Hepatocyte (in vitro differentiated cells): Measurements from ENCODE around the gene MYL7. TPM values are rescaled to one million over a fixed set of nuclear protein-coding genes. Genes with fewer than 3 reads are reported as not detected.

ENCODE experiments used
- DNase-seq: peaks from one replicate; pipeline ENCODE4 v3.0.0-alpha.2; 2016; ENCODE audit warnings: low spot score
- H2AFZ ChIP-seq: fragments of 200-600 bp; sonication (generic); 2 replicates; pipeline ENCODE4 v1.6.0; 2016; ENCODE audit warnings: antibody characterized with exemption, mild to moderate bottlenecking
- H3K27ac ChIP-seq: fragments of 200-600 bp; sonication (generic); 2 replicates; pipeline ENCODE4 v1.5.1; 2016; ENCODE audit warnings: mild to moderate bottlenecking
- H3K27me3 ChIP-seq: fragments of 200-600 bp; sonication (generic); 2 replicates; pipeline ENCODE4 v1.6.1; 2016
- H3K36me3 ChIP-seq: fragments of 200-600 bp; sonication (generic); replicated peaks from 2 replicates; pipeline ENCODE4 v1.5.1; 2016; ENCODE audit warnings: low read depth; ENCODE audit not compliant: insufficient read depth
- H3K4me1 ChIP-seq: fragments of 200-600 bp; sonication (generic); 2 replicates; pipeline ENCODE4 v1.5.1; 2016; ENCODE audit warnings: mild to moderate bottlenecking, moderate library complexity; ENCODE audit not compliant: insufficient read depth
- H3K4me2 ChIP-seq: fragments of 200-600 bp; sonication (generic); 2 replicates; pipeline ENCODE4 v1.6.0; 2016
- H3K4me3 ChIP-seq: fragments of 200-600 bp; sonication (generic); 2 replicates; pipeline ENCODE4 v1.5.1; 2016; ENCODE audit warnings: mild to moderate bottlenecking
- H3K79me2 ChIP-seq: fragments of 200-600 bp; sonication (generic); 2 replicates; pipeline ENCODE4 v1.6.0; 2017; ENCODE audit warnings: mild to moderate bottlenecking
- H3K9me2 ChIP-seq: fragments of 200-600 bp; sonication (generic); replicated peaks from 2 replicates; pipeline ENCODE4 v1.6.0; 2017; ENCODE audit warnings: mild to moderate bottlenecking; ENCODE audit not compliant: insufficient read depth
- H3K9me3 ChIP-seq: fragments of 200-600 bp; sonication (generic); 2 replicates; pipeline ENCODE4 v1.5.1; 2016; ENCODE audit warnings: low read depth, mild to moderate bottlenecking
- H4K20me1 ChIP-seq: fragments of 200-600 bp; sonication (generic); 2 replicates; pipeline ENCODE4 v1.6.0; 2016; ENCODE audit warnings: mild to moderate bottlenecking; ENCODE audit not compliant: insufficient read depth, poor library complexity, severe bottlenecking
- EZH2 ChIP-seq: fragments of 200-600 bp; sonication (generic); IDR thresholded peaks from 2 replicates; pipeline ENCODE4 v1.6.1; 2016; ENCODE audit warnings: antibody characterized with exemption, mild to moderate bottlenecking, borderline replicate concordance
- EZH2phosphoT487 ChIP-seq: fragments of 200-600 bp; sonication (generic); IDR thresholded peaks from one replicate; pipeline ENCODE4 v1.6.1; 2018; ENCODE audit warnings: antibody characterized with exemption, mild to moderate bottlenecking, low read depth, moderate library complexity; ENCODE audit not compliant: unreplicated experiment, severe bottlenecking
- WGBS: methylation state at CpG from one replicate; pipeline ENCODE4 v1.1.6; 2016; ENCODE audit warnings: low lambda C conversion rate; ENCODE audit errors: missing lambda C conversion rate; 5-methylcytosine and 5-hydroxymethylcytosine counted together
- polyA plus RNA-seq: library from polyadenylated mRNA; unstranded; fragments of >200 nt; fragmentation: Nextera tagmentation; extraction: Ambion mirVana; gene quantifications from 2 replicates; pipeline ENCODE4 v1.2.1, GENCODE V29; 2016
- total RNA-seq: library from RNA; depleted of rRNA; stranded (reverse); fragments of >200 nt; gene quantifications from 2 replicates; pipeline ENCODE4 v1.2.3, GENCODE V29; 2014
- TF ChIP-seq, protein P1 (sequence below): fragments of 200-600 bp; sonication (generic); IDR thresholded peaks from 2 replicates; pipeline ENCODE4 v1.5.1; 2016; ENCODE audit warnings: antibody characterized with exemption, mild to moderate bottlenecking; ENCODE audit not compliant: poor library complexity

Gene MYL7
- total and polyA plus RNA-seq, 2 experiments from 2014 or later: 5.2 to 8.9 TPM

DNA sequence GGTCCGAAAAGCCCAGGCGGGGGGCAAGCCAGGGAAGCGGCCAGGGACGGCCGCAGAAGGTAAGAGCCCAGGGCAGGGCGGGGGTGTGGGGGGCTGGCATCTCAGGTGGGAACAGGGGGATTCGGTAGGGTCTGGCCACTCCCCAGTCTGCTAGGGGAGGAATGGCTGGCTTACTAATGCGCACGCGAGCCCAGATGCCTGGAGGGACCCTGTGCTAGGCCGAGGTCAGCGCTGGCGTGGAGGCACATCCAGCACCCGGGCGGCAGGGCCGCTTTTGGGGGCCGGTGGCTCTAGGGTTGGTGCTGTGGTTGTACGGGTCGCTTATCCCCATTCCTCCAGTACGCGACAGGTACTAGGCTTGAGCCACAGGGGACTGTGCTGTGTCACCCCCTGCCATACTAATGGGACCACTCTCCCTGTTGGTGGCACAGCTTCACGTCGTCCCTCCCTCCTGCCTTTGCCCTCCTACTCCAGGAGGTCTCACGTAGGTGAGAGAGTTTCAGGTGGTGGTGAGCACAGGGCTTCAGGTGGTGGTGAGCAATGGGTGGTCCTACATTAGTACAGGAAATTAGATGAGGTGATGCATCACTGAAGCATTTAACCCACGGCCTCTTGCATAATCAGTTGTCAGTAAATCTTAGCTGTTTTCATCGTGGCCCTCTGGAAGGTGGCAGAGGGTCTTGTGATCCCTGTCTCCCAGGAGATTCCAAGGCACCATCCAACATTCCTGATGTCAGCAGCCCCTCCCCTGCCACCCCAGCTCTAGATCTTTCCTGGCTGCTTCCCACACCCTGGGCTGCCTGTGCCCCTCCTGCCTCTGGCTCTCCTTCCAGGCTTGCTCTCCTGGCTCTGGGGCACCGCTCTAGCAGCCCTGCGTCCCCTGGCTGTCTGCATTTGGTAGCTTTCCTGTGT lies 36.0 kb downstream of the MYL7 start:
- Histone ChIP-seq H3K27me3 (peaks cover 8% of the 10 kb centered on the region), H3K4me1 (peaks cover 14% of the 10 kb centered on the region), H3K4me3 (peak overlapping the region; percentile 82), H3K36me3 (no peaks in the 10 kb centered on the region), H3K79me2 (peaks cover 5% of the 10 kb centered on the region), H3K4me2 (peak overlapping the region; percentile 91), H3K9me3 (no peaks in the 10 kb centered on the region), H3K27ac (peak overlapping the region; percentile 81), H3K9me2 (no peaks in the 10 kb centered on the region), H4K20me1 (no peaks in the 10 kb centered on the region), H2AFZ (peak overlapping the region; percentile 71)
- 21% methylated on average over 24 of the region's 28 CpGs for WGBS
- DNase-seq: peak; percentile 66
- TF ChIP-seq EZH2 (no peak), EZH2phosphoT487 (no peak)
- TF ChIP-seq, protein P1, sequence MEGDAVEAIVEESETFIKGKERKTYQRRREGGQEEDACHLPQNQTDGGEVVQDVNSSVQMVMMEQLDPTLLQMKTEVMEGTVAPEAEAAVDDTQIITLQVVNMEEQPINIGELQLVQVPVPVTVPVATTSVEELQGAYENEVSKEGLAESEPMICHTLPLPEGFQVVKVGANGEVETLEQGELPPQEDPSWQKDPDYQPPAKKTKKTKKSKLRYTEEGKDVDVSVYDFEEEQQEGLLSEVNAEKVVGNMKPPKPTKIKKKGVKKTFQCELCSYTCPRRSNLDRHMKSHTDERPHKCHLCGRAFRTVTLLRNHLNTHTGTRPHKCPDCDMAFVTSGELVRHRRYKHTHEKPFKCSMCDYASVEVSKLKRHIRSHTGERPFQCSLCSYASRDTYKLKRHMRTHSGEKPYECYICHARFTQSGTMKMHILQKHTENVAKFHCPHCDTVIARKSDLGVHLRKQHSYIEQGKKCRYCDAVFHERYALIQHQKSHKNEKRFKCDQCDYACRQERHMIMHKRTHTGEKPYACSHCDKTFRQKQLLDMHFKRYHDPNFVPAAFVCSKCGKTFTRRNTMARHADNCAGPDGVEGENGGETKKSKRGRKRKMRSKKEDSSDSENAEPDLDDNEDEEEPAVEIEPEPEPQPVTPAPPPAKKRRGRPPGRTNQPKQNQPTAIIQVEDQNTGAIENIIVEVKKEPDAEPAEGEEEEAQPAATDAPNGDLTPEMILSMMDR: no peak

DNA sequence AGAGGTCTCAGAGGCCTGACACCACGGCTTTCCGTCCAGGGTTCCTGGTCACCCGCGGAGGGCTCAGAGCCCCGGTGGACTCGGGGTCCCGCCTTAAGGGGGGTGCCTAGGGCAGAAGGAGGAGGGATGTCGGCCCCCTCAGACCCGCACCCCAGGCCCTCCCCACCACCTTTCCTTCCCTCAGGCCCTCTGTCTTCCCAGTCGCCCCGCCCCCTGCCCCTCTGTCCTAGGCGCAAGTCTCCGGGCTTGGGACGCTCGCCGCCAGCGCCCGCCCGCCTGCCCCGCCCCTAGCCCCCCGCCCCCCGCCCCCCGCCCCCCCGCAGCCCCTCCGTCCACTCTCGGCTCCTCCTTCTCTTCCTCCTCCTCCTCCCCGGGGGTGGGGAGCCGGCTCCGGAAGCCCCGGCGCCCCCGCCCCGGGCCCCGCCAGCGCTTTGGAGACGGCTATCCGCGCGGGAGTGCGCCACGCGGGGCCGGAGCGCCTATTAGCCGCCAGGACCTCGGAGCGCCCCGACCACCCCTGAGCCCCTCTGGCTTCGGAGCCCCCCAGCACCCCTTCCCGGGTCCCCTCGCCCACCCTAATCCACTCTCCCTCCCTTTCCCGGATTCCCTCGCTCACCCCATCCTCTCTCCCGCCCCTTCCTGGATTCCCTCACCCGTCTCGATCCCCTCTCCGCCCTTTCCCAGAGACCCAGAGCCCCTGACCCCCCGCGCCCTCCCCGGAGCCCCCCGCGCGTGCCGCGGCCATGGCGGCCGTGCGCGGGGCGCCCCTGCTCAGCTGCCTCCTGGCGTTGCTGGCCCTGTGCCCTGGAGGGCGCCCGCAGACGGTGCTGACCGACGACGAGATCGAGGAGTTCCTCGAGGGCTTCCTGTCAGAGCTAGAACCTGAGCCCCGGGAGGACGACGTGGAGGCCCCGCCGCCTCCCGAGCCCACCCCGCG lies 36.9 kb downstream of the MYL7 start, which contains the start of gene AEBP1:
TSS of gene AEBP1 (plus strand) at position 423 of the 937 bp plus-strand sequence. CDS start at position 744, 321 bp downstream.
- no peaks in the 10 kb centered on the region for H4K20me1 ChIP-seq
- H3K27me3 ChIP-seq: peaks cover 8% of the 10 kb centered on the region
- H3K36me3 ChIP-seq: no peaks in the 10 kb centered on the region
- H3K4me2 ChIP-seq: peak within 1 kb of the TSS; percentile 91
- peak within 1 kb of the TSS; percentile 82 for H3K4me3 ChIP-seq
- H2AFZ ChIP-seq: peak within 1 kb of the TSS; percentile 71
- peak; percentile 57 for DNase-seq
- peaks cover 5% of the 10 kb centered on the region for H3K79me2 ChIP-seq
- H3K4me1 ChIP-seq: peaks cover 14% of the 10 kb centered on the region
- no peaks in the 10 kb centered on the region for H3K9me3 ChIP-seq
- H3K27ac ChIP-seq: peak within 1 kb of the TSS; percentile 81
- H3K9me2 ChIP-seq: no peaks in the 10 kb centered on the region
- TF ChIP-seq, protein P1: no peak
- no peak for TF ChIP-seq EZH2phosphoT487
- peak; percentile 31 for TF ChIP-seq EZH2
- 2% methylated on average over 36 of the region's 87 CpGs for WGBS

DNA sequence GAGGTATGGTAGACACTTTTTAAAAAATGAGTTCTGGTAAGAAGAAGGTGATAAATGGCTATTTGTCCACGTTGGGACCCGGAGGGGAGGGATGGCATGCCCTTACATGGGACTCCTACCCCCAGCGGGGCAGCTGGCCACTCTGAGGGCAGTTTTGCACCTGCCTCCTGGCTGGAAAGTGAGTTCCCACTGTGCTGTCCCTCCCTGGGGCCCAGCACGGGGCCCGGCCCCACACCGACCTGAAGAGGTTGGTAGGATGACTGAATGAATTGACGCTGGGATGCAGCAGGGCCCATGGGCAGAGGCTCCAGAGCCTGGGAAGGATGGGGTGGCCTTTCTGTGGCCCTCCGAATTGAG lies 37.6 kb downstream of the MYL7 start:
- H3K4me1 ChIP-seq: peaks cover 14% of the 10 kb centered on the region
- peak overlapping the region; percentile 91 for H3K4me2 ChIP-seq
- H3K27ac ChIP-seq: no peak overlapping the region
- no peaks in the 10 kb centered on the region for H3K36me3 ChIP-seq
- no peaks in the 10 kb centered on the region for H4K20me1 ChIP-seq
- no peak overlapping the region for H3K4me3 ChIP-seq
- H2AFZ ChIP-seq: peak overlapping the region; percentile 28
- peaks cover 5% of the 10 kb centered on the region for H3K79me2 ChIP-seq
- WGBS: 57% methylated on average over 8 of the region's 8 CpGs
- peaks cover 8% of the 10 kb centered on the region for H3K27me3 ChIP-seq
- no peak for DNase-seq
- H3K9me2 ChIP-seq: no peaks in the 10 kb centered on the region
- TF ChIP-seq, protein P1: no peak
- TF ChIP-seq EZH2phosphoT487: no peak
- no peak for TF ChIP-seq EZH2
- H3K9me3 ChIP-seq: no peaks in the 10 kb centered on the region
